PFSK-1 (cell line): ENCODE data around the gene YPEL1.

Source experiments
- FOXP2 ChIP-seq: optimal IDR thresholded peaks from 2 replicates; pipeline ENCODE3; 2011; ENCODE audit warnings: borderline replicate concordance, control low read depth, inconsistent platforms; ENCODE audit not compliant: insufficient read depth; ENCODE audit errors: extremely low read length, extremely low read depth
- POLR2AphosphoS5 ChIP-seq: IDR thresholded peaks from 2 replicates; pipeline ENCODE4 v1.6.1; 2012; ENCODE audit warnings: low read depth, mild to moderate bottlenecking, control low read depth, low read length, moderate library complexity
- SIN3A ChIP-seq: IDR thresholded peaks from 2 replicates; pipeline ENCODE4 v1.6.1; 2012; ENCODE audit warnings: mild to moderate bottlenecking, low read length, moderate library complexity, borderline replicate concordance; ENCODE audit not compliant: insufficient read depth
- TAF1 ChIP-seq: IDR thresholded peaks from 2 replicates; pipeline ENCODE4 v1.6.1; 2012; ENCODE audit warnings: low read length, control low read depth, borderline replicate concordance; ENCODE audit not compliant: insufficient read depth
- TF ChIP-seq, protein P1 (sequence below), 2 experiments: IDR thresholded peaks; 2 replicates each; pipeline versions ENCODE4 v1.6.1 to v1.8.0; 2011 to 2012; ENCODE audit warnings: low read depth in 2 of 2, low read length in 2 of 2, control low read depth in 1 of 2, inconsistent platforms in 1 of 2, mild to moderate bottlenecking in 1 of 2, moderate library complexity in 1 of 2; ENCODE audit not compliant: insufficient read depth in 1 of 2

YPEL1 gene

DNA sequence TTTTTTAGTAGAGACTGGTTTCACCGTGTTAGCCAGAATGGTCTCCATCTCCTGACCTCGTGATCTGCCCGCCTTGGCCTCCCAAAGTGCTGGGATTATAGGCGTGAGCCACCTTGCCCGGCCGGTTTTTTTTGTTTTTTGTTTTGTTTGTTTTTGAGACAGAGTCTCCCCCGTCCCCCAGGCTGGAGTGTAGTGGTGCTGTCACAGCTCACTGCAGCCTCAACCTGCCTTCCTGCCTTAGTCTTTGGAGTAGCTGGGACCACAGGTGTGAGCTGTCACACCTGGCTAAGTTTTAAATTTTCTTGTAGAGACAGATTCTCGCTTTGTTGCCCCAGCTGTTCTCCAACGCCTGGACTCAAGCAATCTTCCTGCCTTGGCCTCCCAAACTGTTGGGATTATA is 66.6 kb downstream of the YPEL1 start:
- TF ChIP-seq, protein P1, sequence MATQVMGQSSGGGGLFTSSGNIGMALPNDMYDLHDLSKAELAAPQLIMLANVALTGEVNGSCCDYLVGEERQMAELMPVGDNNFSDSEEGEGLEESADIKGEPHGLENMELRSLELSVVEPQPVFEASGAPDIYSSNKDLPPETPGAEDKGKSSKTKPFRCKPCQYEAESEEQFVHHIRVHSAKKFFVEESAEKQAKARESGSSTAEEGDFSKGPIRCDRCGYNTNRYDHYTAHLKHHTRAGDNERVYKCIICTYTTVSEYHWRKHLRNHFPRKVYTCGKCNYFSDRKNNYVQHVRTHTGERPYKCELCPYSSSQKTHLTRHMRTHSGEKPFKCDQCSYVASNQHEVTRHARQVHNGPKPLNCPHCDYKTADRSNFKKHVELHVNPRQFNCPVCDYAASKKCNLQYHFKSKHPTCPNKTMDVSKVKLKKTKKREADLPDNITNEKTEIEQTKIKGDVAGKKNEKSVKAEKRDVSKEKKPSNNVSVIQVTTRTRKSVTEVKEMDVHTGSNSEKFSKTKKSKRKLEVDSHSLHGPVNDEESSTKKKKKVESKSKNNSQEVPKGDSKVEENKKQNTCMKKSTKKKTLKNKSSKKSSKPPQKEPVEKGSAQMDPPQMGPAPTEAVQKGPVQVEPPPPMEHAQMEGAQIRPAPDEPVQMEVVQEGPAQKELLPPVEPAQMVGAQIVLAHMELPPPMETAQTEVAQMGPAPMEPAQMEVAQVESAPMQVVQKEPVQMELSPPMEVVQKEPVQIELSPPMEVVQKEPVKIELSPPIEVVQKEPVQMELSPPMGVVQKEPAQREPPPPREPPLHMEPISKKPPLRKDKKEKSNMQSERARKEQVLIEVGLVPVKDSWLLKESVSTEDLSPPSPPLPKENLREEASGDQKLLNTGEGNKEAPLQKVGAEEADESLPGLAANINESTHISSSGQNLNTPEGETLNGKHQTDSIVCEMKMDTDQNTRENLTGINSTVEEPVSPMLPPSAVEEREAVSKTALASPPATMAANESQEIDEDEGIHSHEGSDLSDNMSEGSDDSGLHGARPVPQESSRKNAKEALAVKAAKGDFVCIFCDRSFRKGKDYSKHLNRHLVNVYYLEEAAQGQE (IDR thresholded peaks at IDR 0.05; ENCODE audit: insufficient read depth in 1 of 2, low read depth in 2 of 2, low read length in 2 of 2), result no peak

DNA sequence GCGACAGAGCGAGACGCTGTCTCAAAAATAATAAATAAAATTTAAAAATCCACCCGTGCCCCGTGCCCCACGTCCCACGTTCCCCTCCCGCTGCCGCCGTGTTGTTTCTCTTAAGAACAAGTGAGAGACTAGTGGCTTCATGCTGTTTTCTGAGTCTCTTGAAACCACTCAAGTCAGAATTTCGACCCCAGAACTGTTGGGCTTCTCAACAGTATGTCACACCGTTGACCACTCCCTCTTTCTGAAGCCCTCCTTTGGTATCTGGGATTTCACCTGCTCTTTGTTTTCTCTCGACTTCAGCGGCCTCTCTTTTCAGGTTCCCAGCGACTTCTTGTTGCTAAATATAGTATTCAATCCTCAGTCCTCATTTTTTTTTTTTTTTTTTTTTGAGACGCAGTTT is 68.8 kb downstream of the YPEL1 start:
- TF ChIP-seq TAF1 (no peak), SIN3A (no peak), POLR2AphosphoS5 (no peak), FOXP2 (no peak)
- TF ChIP-seq, protein P1 (IDR thresholded peaks at IDR 0.05; ENCODE audit: insufficient read depth in 1 of 2, low read depth in 2 of 2, low read length in 2 of 2), result no peak

DNA sequence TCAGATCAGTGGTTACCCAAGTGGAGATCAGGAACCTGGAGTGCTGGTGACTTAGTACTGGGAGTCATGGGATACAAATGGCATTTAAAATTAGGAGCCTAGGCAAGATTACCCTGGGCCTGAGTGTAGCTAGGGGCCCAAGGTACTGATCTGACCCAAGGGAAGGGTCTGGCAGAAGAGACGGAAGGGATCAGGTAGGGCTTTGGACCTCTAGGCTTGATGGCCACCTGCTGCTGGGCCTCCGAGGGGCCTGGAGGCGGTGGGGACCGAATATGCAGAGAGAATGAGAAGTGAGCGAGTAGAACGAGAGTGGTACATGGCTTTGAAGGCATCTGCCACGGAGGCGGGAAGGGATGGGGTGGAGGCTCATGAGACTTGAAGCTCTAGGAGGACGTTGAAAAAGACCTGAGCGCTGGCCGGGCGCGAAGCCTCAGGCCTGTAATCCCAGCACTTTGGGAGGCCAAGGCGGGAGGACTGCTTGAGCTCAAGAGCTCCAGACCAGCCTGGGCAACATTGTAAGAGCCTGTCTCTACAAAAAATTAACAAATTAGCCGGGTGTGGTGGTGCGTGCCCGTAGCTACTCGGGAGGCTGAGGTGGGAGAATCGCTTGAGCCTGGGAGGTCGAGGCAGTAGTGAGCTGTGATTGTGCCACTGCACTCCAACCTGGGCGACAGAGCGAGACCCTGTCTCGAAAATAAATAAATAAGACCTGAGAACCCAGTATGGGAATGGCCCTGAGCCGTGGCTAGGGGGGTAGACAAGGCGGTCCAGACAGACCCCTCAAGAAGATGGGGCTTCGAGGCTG is 70.3 kb downstream of the YPEL1 start:
- TF ChIP-seq, protein P1 (IDR thresholded peaks at IDR 0.05; ENCODE audit: insufficient read depth in 1 of 2, low read depth in 2 of 2, low read length in 2 of 2), result no peak
- no peak for TF ChIP-seq POLR2AphosphoS5
- TF ChIP-seq TAF1, result no peak
- no peak for TF ChIP-seq FOXP2
- TF ChIP-seq SIN3A, result no peak

DNA sequence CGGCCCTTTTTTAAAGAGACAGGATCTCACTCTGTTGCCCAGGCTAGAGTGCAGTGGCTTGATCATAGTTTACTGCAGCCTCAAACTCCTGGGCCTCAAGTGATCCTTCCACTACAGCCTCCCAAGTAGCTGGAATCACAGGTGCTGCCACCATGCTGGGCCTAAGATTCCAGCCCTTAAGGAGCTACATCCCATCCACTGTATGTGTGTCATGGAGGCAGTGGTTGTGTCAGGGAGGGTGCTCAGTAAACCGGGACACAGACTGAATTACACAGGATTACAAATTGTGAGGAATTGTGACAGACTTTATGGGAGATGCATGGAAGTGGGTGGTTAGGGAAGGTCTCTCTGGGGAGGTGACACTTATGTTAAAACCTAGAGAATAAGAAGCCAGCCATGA is 71.9 kb downstream of the YPEL1 start:
- no peak for TF ChIP-seq TAF1
- TF ChIP-seq SIN3A, result no peak
- TF ChIP-seq FOXP2, result no peak
- no peak for TF ChIP-seq POLR2AphosphoS5
- TF ChIP-seq, protein P1 (IDR thresholded peaks at IDR 0.05; ENCODE audit: insufficient read depth in 1 of 2, low read depth in 2 of 2, low read length in 2 of 2), result no peak

DNA sequence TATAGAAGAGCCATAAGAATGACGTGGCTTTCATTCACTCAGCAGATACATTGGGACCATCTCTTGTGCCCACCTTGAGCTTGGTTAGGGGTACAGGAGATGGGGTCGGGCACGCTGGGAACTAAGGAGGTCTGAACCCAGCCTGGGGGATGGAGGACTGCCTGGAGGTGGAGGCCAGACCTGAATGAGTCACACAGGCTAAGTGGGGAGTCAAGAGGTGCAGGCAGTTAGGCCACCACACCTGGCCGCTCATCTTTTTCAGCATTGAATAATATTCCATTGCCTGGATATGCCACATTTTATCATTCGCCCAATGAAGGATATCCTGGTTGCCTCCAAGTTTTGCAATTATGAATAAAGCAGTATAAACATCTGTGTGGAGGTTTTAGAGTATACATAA is 73.6 kb downstream of the YPEL1 start:
- TF ChIP-seq SIN3A, result no peak
- TF ChIP-seq, protein P1 (IDR thresholded peaks at IDR 0.05; ENCODE audit: insufficient read depth in 1 of 2, low read depth in 2 of 2, low read length in 2 of 2), result no peak
- TF ChIP-seq POLR2AphosphoS5, result no peak
- TF ChIP-seq FOXP2, result no peak
- no peak for TF ChIP-seq TAF1
